Prostate gland (tissue), 2 donors: ENCODE data around the gene MAN2A2.

Source experiments
- POLR2A ChIP-seq: fragments of 450-650 bp; IDR thresholded peaks from one replicate; pipeline ENCODE4 v1.6.1; 2016; ENCODE audit warnings: antibody characterized with exemption, mild to moderate bottlenecking
- TF ChIP-seq, protein P1 (sequence below), 4 experiments: fragments of 200-600 bp in 2 of 4; fragments of 450-650 bp in 2 of 4; sonication (generic) in 2 of 4; IDR thresholded peaks; 1 replicate in 3 of 4; 2 replicates in 1 of 4; pipeline ENCODE4 v1.5.1; 2016 to 2019; ENCODE audit warnings: antibody characterized with exemption in 4 of 4, mild to moderate bottlenecking in 2 of 4, moderate library complexity in 2 of 4

DNA sequence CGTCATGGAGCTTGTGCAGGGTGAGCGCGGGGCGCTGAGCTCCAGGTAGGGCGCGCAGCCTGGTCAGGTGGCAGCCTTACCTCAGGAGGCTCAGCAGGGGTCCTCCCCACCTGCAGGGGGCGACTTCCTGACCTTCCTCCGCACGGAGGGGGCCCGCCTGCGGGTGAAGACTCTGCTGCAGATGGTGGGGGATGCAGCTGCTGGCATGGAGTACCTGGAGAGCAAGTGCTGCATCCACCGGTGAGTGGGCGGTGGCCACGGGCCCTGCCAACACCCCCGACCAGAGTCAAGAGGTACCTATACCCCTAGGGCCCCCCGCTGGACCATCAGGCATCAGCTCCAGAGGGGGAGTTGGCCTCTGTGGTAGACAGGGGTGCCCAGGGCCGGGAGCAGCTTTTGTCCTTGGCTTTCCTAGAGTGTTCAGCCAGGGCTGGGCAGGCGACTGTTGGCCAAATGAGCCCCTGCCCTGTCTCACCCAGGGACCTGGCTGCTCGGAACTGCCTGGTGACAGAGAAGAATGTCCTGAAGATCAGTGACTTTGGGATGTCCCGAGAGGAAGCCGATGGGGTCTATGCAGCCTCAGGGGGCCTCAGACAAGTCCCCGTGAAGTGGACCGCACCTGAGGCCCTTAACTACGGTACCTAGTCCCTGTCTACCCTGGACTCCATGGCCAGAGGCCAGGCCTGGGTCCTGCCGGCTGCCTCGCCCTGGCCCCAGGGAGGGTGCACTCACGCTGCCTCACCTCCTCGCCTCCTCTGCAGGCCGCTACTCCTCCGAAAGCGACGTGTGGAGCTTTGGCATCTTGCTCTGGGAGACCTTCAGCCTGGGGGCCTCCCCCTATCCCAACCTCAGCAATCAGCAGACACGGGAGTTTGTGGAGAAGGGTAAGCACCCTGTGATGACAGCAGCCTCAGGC is 9.7 kb upstream of the MAN2A2 start:
- TF ChIP-seq, protein P1, sequence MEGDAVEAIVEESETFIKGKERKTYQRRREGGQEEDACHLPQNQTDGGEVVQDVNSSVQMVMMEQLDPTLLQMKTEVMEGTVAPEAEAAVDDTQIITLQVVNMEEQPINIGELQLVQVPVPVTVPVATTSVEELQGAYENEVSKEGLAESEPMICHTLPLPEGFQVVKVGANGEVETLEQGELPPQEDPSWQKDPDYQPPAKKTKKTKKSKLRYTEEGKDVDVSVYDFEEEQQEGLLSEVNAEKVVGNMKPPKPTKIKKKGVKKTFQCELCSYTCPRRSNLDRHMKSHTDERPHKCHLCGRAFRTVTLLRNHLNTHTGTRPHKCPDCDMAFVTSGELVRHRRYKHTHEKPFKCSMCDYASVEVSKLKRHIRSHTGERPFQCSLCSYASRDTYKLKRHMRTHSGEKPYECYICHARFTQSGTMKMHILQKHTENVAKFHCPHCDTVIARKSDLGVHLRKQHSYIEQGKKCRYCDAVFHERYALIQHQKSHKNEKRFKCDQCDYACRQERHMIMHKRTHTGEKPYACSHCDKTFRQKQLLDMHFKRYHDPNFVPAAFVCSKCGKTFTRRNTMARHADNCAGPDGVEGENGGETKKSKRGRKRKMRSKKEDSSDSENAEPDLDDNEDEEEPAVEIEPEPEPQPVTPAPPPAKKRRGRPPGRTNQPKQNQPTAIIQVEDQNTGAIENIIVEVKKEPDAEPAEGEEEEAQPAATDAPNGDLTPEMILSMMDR (IDR thresholded peaks at IDR 0.05) = no peak
- TF ChIP-seq POLR2A = no peak
